Hepatocyte (in vitro differentiated cells): ENCODE results near the gene GRAP2.

ENCODE experiments used
- CTCF ChIP-seq: fragments of 200-600 bp; sonication (generic); IDR thresholded peaks from 2 replicates; pipeline ENCODE4 v1.5.1; 2016; ENCODE audit warnings: antibody characterized with exemption, mild to moderate bottlenecking; ENCODE audit not compliant: poor library complexity
- EZH2 ChIP-seq: fragments of 200-600 bp; sonication (generic); IDR thresholded peaks from 2 replicates; pipeline ENCODE4 v1.6.1; 2016; ENCODE audit warnings: antibody characterized with exemption, mild to moderate bottlenecking, borderline replicate concordance

GRCh38 chr22:40004836-40005235, 104.0 kb downstream of the GRAP2 start:
- TF ChIP-seq CTCF (no peak), EZH2 (no peak)
